HL-60 (cell line): ENCODE results near the gene LRRN1.

Source experiments
- DNase-seq, 2 experiments: peaks; one replicate each; pipeline ENCODE4 v3.0.0-alpha.2; 2010 to 2020; ENCODE audit warnings: low read depth in 1 of 2, low spot score in 1 of 2
- H3K27ac ChIP-seq: fragments of 250-450 bp; sonication (Bioruptor Pico); replicated peaks from 2 replicates; pipeline ENCODE4 v1.5.1; 2020; ENCODE audit warnings: mild to moderate bottlenecking, moderate library complexity
- H3K27me3 ChIP-seq: fragments of 250-450 bp; sonication (Bioruptor Pico); 2 replicates; pipeline ENCODE4 v1.5.1; 2021; ENCODE audit warnings: mild to moderate bottlenecking, moderate library complexity; ENCODE audit not compliant: insufficient read depth, poor library complexity, severe bottlenecking
- H3K4me3 ChIP-seq: replicated peaks from 2 replicates; pipeline ENCODE4 v1.5.1; 2011; ENCODE audit warnings: mild to moderate bottlenecking, control low read depth, low read length; ENCODE audit not compliant: insufficient read depth
- CTCF ChIP-seq: IDR thresholded peaks from one replicate; pipeline ENCODE4 v1.5.1; 2011; ENCODE audit warnings: low read length, control low read depth, inconsistent platforms; ENCODE audit not compliant: insufficient read depth
- GABPA ChIP-seq: IDR thresholded peaks from 2 replicates; pipeline ENCODE4 v1.6.1; 2012; ENCODE audit warnings: low read depth
- POLR2AphosphoS5 ChIP-seq: IDR thresholded peaks from 2 replicates; pipeline ENCODE4 v1.6.1; 2012; ENCODE audit warnings: low read depth
- REST ChIP-seq: IDR thresholded peaks from 2 replicates; pipeline ENCODE4 v1.6.1; 2012; ENCODE audit warnings: low read depth; ENCODE audit not compliant: insufficient replicate concordance
- SPI1 ChIP-seq: IDR thresholded peaks from 2 replicates; pipeline ENCODE4 v1.6.1; 2012; ENCODE audit warnings: low read depth, mild to moderate bottlenecking, borderline replicate concordance
- long read RNA-seq: library from polyadenylated mRNA; unstranded; transcript quantifications from one replicate; pipeline ENCODE4 v2.0.0, GENCODE V29; 2020

The LRRN1 gene
- long read RNA-seq = 0 reads

- Histone ChIP-seq H3K27ac (no peak within 1 kb of the TSS), H3K27me3 (peaks cover 46% of the 10 kb centered on the region), H3K4me3 (peak within 1 kb of the TSS; percentile 33)
- peak in 1 of 2 experiments; percentile 45 for DNase-seq
- no peak for TF ChIP-seq CTCF
- TF ChIP-seq REST = no peak
- no peak for TF ChIP-seq POLR2AphosphoS5
Measured at GRCh38 chr3:3799173-3800079, at the start of gene LRRN1. Gene LRRN1 (plus strand): TSS chr3:3799431. CDS start chr3:3844642, 45,211 bp downstream.

GRCh38 chr3:3753416-3753815, 45.8 kb upstream of the LRRN1 start:
- Histone ChIP-seq H3K4me3 (no peak overlapping the region), H3K27me3 (no peaks in the 10 kb centered on the region), H3K27ac (no peak overlapping the region)
- DNase-seq = no peak
- TF ChIP-seq REST (no peak), POLR2AphosphoS5 (no peak), CTCF (no peak), SPI1 (no peak), GABPA (no peak)

GRCh38 chr3:3765661-3766060, 33.6 kb upstream of the LRRN1 start:
- H3K27ac ChIP-seq = no peak overlapping the region
- TF ChIP-seq REST = no peak
- no peak for TF ChIP-seq POLR2AphosphoS5
- TF ChIP-seq CTCF = no peak
- TF ChIP-seq GABPA = no peak
- no peak for TF ChIP-seq SPI1
- no peak overlapping the region for H3K4me3 ChIP-seq
- no peak for DNase-seq
- H3K27me3 ChIP-seq = no peaks in the 10 kb centered on the region
